ENCODE data around the gene TFEB.

The TFEB gene

GRCh38 chr6:41759106-41759904 lies 23.9 kb upstream of the TFEB start:
- H3K27ac ChIP-seq = no peak overlapping the region
- no peak for TF ChIP-seq ZFX (IDR thresholded peaks at IDR 0.05; ENCODE audit: borderline replicate concordance)
- TF ChIP-seq CTCF (IDR thresholded peaks at IDR 0.05) = no peak

GRCh38 chr6:41758641-41759035 lies 23.2 kb upstream of the TFEB start:
- no peak for TF ChIP-seq ZFX (IDR thresholded peaks at IDR 0.05; ENCODE audit: borderline replicate concordance)
- no peak for TF ChIP-seq CTCF (IDR thresholded peaks at IDR 0.05)
- no peak overlapping the region for H3K27ac ChIP-seq

DNA sequence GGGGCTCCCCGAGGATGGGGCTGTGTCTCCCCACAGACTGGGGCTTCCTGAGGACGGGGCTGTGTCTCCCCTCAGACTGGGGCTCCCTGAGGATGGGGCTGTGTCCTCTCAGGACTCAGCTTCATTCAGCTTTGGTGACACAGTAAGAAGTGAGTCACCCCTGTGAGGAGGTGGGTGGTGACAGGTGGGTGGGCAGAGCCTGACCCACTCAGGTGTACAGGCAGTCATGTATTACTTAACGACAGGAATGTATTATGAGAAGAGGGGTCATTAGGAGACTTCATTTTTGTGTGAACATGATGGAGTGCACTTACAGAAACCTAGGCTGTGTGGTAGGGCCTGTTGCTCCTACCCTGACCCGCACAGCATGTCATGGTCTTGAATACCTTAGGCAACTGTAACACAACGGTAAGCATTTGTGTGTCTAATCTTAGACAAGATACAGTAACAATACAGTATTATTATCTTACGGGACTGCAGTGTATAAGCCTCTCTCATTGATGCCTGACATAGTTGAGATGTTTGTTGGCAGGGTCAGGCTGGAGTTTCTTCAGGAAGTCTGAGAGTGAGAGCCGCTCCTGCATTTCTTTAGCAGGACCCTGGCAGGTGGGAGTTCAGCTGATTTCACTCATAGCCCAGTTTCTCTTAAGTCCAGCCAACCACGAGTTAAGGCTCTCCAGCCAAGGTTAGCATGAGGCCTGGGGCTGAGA lies 22.7 kb upstream of the TFEB start:
- no peak for TF ChIP-seq ZFX (IDR thresholded peaks at IDR 0.05; ENCODE audit: borderline replicate concordance)
- TF ChIP-seq CTCF (IDR thresholded peaks at IDR 0.05) = no peak
- no peak overlapping the region for H3K27ac ChIP-seq

GRCh38 chr6:41757271-41757670 lies 21.9 kb upstream of the TFEB start:
- no peak overlapping the region for H3K27ac ChIP-seq
- TF ChIP-seq CTCF (IDR thresholded peaks at IDR 0.05) (no peak), ZFX (IDR thresholded peaks at IDR 0.05; ENCODE audit: borderline replicate concordance) (no peak)

DNA sequence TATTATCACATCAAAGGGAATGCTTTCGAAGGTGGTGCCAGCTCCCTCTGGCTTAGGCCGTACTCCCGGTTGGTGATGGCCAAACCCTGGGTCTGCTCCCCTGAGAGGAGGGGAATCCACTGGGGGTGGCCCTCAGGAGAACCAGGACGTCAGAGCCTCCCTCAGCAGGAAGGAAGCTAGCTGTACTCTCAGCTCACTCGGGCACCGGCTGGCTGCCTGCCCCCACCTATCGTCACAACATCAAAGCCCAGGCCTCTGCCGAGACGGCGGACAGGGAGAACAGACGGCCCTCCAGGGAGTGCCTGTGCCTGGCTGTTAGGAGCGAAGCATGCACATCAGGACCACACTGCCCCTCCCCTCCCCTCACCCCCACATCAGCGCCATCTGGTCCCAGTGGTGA lies 20.9 kb upstream of the TFEB start:
- no peak for TF ChIP-seq ZFX (IDR thresholded peaks at IDR 0.05; ENCODE audit: borderline replicate concordance)
- TF ChIP-seq CTCF (IDR thresholded peaks at IDR 0.05) = no peak

DNA sequence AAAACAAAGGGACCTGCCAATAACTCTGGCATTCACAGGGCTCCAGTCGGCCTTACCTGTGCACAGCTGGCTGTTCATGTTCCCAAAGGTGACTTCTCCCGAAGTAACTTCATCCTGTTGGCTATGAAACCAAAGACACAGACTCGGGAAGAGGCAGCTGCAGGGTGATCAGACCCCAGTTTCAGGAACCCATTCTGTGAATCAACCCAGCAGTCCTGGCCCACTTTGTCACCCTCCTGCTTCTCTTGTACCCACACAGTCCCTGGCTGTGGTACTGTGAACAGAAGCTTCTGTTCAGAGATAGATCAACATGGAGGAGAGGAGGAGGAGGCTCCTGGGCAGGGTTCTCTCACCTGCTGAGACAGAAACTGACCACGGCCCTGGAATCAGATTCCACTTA lies 20.5 kb upstream of the TFEB start:
- no peak for TF ChIP-seq CTCF (IDR thresholded peaks at IDR 0.05)
- no peak for TF ChIP-seq ZFX (IDR thresholded peaks at IDR 0.05; ENCODE audit: borderline replicate concordance)
- H3K27ac ChIP-seq = no peak overlapping the region

More for the DNA sequence above, 20.9 kb upstream of the TFEB start:
- H3K27ac ChIP-seq = no peak overlapping the region

DNA sequence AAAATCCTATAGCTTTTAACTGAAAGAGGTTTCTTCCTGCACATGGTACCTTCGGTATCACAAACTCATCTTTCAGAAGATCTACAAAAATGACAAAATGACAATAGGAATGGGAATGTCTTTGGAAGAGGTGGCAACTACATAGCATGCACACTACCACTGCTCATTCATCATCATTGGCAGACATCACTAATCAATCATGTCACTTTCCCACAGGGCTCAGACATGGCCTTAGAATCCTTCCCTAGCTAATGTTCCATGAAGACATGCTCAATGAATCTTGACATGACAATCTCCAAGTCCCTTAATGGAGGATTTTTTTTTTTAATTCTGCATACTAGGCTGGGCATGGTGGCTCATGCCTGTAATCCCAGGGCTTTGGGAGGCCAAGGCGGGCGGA lies 15.0 kb upstream of the TFEB start:
- no peak overlapping the region for H3K27ac ChIP-seq
- TF ChIP-seq ZFX (IDR thresholded peaks at IDR 0.05; ENCODE audit: borderline replicate concordance) = no peak
- no peak for TF ChIP-seq CTCF (IDR thresholded peaks at IDR 0.05)

Data from 22Rv1 (cell line).